OCI-LY3 (cell line): ENCODE results near the gene NUP210.

Source experiments
- H2AFZ ChIP-seq: fragments of 200-600, 300-600 bp; shearing (Covaris generic); 2 replicates; pipeline ENCODE4 v1.6.0; 2014; ENCODE audit warnings: antibody characterized with exemption, low read depth, low read length
- H3K27ac ChIP-seq: fragments of 200-600, 300-600 bp; sonication (generic); 2 replicates; pipeline ENCODE4 v1.5.1; 2014; ENCODE audit warnings: mild to moderate bottlenecking, low read length, moderate library complexity, mixed read lengths
- H3K27me3 ChIP-seq: fragments of 200-600, 300-600 bp; sonication (generic); 2 replicates; pipeline ENCODE4 v1.6.1; 2014; ENCODE audit warnings: low read depth, low read length, mixed read lengths
- H3K36me3 ChIP-seq: fragments of 200-600, 300-600 bp; sonication (generic); replicated peaks from 2 replicates; pipeline ENCODE3; 2014; ENCODE audit warnings: low read depth, low read length, mixed read lengths
- H3K4me1 ChIP-seq: fragments of 300-600, 200-600 bp; sonication (generic); 2 replicates; pipeline ENCODE4 v1.6.1; 2014; ENCODE audit warnings: low read length, mixed read lengths
- H3K4me2 ChIP-seq: fragments of 200-600, 300-600 bp; sonication (generic); 2 replicates; pipeline ENCODE4 v1.6.1; 2014; ENCODE audit warnings: low read length, mixed read lengths
- H3K4me3 ChIP-seq: fragments of 300-600, 200-600 bp; sonication (generic); 2 replicates; pipeline ENCODE4 v1.5.1; 2014; ENCODE audit warnings: antibody characterized with exemption, mild to moderate bottlenecking, low read length, moderate library complexity
- H3K79me2 ChIP-seq: fragments of 300-600, 200-600 bp; shearing (Covaris generic); 2 replicates; pipeline ENCODE4 v1.6.1; 2014; ENCODE audit warnings: mild to moderate bottlenecking, low read length, mixed read lengths
- H3K9ac ChIP-seq: fragments of 300-600, 200-600 bp; shearing (Covaris generic); 2 replicates; pipeline ENCODE4 v1.6.0; 2014; ENCODE audit warnings: mild to moderate bottlenecking, low read length, moderate library complexity
- H3K9me3 ChIP-seq: fragments of 200-600, 300-600 bp; shearing (Covaris generic); 2 replicates; pipeline ENCODE4 v1.6.1; 2014; ENCODE audit warnings: low read length, mixed read lengths; ENCODE audit not compliant: insufficient read depth
- H4K20me1 ChIP-seq: fragments of 200-600, 300-600 bp; sonication (generic); 2 replicates; pipeline ENCODE4 v1.6.1; 2016; ENCODE audit warnings: low read length, mixed read lengths; ENCODE audit not compliant: insufficient read depth
- EZH2phosphoT487 ChIP-seq: fragments of 200-600 bp; shearing (Covaris generic); IDR thresholded peaks from 2 replicates; pipeline ENCODE4 v1.6.1; 2018; ENCODE audit warnings: antibody characterized with exemption, mixed run types, low read depth
- TF ChIP-seq, protein P1 (sequence below): fragments of 200-600, 300-600 bp; sonication (generic); IDR thresholded peaks from 2 replicates; pipeline ENCODE4 v1.5.1; 2014; ENCODE audit warnings: antibody characterized with exemption, low read length, low read depth

Gene NUP210

GRCh38 chr3:13332740-13333139 is 87.4 kb downstream of the NUP210 start:
- peak overlapping the region; percentile 94 for H3K27ac ChIP-seq
- no peaks in the 10 kb centered on the region for H3K27me3 ChIP-seq
- H3K9me3 ChIP-seq = no peaks in the 10 kb centered on the region
- peak overlapping the region; percentile 14; the same call in 1 of the 2 replicates for H3K4me3 ChIP-seq
- H2AFZ ChIP-seq = no peak overlapping the region
- peak overlapping the region; percentile 56 for H3K4me2 ChIP-seq
- H3K36me3 ChIP-seq = peaks cover 85% of the 10 kb centered on the region
- peaks cover 60% of the 10 kb centered on the region for H3K4me1 ChIP-seq
- H3K9ac ChIP-seq = peak overlapping the region; percentile 39; the same call in 1 of the 2 replicates
- H3K79me2 ChIP-seq = peaks cover 16% of the 10 kb centered on the region
- H4K20me1 ChIP-seq = no peaks in the 10 kb centered on the region
- no peak for TF ChIP-seq EZH2phosphoT487
- TF ChIP-seq, protein P1, sequence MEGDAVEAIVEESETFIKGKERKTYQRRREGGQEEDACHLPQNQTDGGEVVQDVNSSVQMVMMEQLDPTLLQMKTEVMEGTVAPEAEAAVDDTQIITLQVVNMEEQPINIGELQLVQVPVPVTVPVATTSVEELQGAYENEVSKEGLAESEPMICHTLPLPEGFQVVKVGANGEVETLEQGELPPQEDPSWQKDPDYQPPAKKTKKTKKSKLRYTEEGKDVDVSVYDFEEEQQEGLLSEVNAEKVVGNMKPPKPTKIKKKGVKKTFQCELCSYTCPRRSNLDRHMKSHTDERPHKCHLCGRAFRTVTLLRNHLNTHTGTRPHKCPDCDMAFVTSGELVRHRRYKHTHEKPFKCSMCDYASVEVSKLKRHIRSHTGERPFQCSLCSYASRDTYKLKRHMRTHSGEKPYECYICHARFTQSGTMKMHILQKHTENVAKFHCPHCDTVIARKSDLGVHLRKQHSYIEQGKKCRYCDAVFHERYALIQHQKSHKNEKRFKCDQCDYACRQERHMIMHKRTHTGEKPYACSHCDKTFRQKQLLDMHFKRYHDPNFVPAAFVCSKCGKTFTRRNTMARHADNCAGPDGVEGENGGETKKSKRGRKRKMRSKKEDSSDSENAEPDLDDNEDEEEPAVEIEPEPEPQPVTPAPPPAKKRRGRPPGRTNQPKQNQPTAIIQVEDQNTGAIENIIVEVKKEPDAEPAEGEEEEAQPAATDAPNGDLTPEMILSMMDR = no peak

GRCh38 chr3:13332158-13332557 is 88.0 kb downstream of the NUP210 start:
- Histone ChIP-seq H3K4me2 (peak overlapping the region; percentile 56), H3K79me2 (peaks cover 16% of the 10 kb centered on the region), H2AFZ (no peak overlapping the region), H3K9me3 (no peaks in the 10 kb centered on the region), H3K4me3 (peak overlapping the region; percentile 24), H3K9ac (peak overlapping the region; percentile 46), H3K4me1 (peaks cover 62% of the 10 kb centered on the region), H3K27me3 (no peaks in the 10 kb centered on the region), H4K20me1 (no peaks in the 10 kb centered on the region), H3K36me3 (peaks cover 85% of the 10 kb centered on the region), H3K27ac (peak overlapping the region; percentile 94)
- TF ChIP-seq EZH2phosphoT487 = no peak
- TF ChIP-seq, protein P1 = no peak

- H3K79me2 ChIP-seq = peaks cover 19% of the 10 kb centered on the region
- H3K4me1 ChIP-seq = peaks cover 67% of the 10 kb centered on the region
- H3K9me3 ChIP-seq = no peaks in the 10 kb centered on the region
- H4K20me1 ChIP-seq = no peaks in the 10 kb centered on the region
- no peak overlapping the region for H3K27ac ChIP-seq
- peaks cover 93% of the 10 kb centered on the region for H3K36me3 ChIP-seq
- no peak for TF ChIP-seq EZH2phosphoT487
- TF ChIP-seq, protein P1 = no peak
- no peak overlapping the region for H3K4me3 ChIP-seq
- H3K27me3 ChIP-seq = no peaks in the 10 kb centered on the region
- H3K4me2 ChIP-seq = no peak overlapping the region
- no peak overlapping the region for H3K9ac ChIP-seq
- no peak overlapping the region for H2AFZ ChIP-seq
Measured at GRCh38 chr3:13329746-13330145, 90.4 kb downstream of the NUP210 start.

DNA sequence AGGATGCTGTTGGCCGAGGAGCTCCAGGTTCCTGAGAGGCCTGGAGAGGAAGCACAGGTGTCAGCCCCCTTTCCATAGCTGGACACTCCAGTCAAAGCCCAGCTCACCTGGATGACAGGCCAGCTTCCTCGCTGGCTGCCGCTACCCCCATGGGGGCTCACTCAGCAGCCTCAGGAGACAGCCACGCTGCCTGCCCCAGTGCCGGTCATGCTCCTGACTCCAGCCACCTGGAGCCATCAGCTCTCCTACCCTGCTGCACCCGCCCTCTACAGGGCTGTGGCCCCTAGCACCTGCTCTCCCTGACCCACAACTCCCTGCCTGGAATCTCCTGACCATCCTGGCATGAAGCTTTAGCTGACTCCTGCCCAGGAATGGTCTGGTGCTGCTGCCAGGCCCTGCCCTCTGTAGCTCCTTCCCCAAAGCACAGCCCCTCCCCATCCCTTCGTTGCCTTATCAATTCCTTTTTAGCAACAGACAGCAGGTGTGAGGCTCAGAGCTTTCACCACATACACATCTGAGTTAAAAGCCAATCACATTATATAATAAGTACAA is 94.2 kb downstream of the NUP210 start:
- Histone ChIP-seq H3K4me2 (no peak overlapping the region), H3K9me3 (no peaks in the 10 kb centered on the region), H3K9ac (no peak overlapping the region), H3K27me3 (no peaks in the 10 kb centered on the region), H4K20me1 (no peaks in the 10 kb centered on the region), H3K36me3 (peaks cover 98% of the 10 kb centered on the region), H3K4me3 (no peak overlapping the region), H3K27ac (peak overlapping the region; percentile 28; the same call in 1 of the 2 replicates), H3K79me2 (peaks cover 16% of the 10 kb centered on the region), H2AFZ (no peak overlapping the region), H3K4me1 (peaks cover 31% of the 10 kb centered on the region)
- TF ChIP-seq, protein P1 = no peak
- TF ChIP-seq EZH2phosphoT487 = no peak
